ENCODE results near the gene ABCC12.

ABCC12 gene

GRCh38 chr16:48155926-48156789 lies at the start of gene ABCC12:
ABCC12 (minus strand) TSS chr16:48155993; CDS start chr16:48146424, 9,569 bp downstream.
- Histone ChIP-seq H3K9ac (ENCODE audit: insufficient read length) (no peak within 1 kb of the TSS), H3K27ac (no peak within 1 kb of the TSS), H3K36me3 (ENCODE audit: insufficient read depth, low read length) (no peaks in the 10 kb centered on the region), H3K9me3 (ENCODE audit: low read depth, low read length) (no peaks in the 10 kb centered on the region), H3K4me3 (no peak within 1 kb of the TSS)
- no peak for TF ChIP-seq EZH2 (IDR thresholded peaks at IDR 0.05)
- TF ChIP-seq FOXP2 (optimal IDR thresholded peaks at IDR 0.05; ENCODE audit: control extremely low read depth, extremely low read length, insufficient read depth) = no peak
- no peak for TF ChIP-seq POLR2AphosphoS5 (IDR thresholded peaks at IDR 0.05; ENCODE audit: borderline replicate concordance, low read depth, low read length)
- DNase-seq (ENCODE audit: low read depth, low spot score) = no peak

GRCh38 chr16:48204825-48205151 lies 49.0 kb upstream of the ABCC12 start:
- TF ChIP-seq EZH2 (IDR thresholded peaks at IDR 0.05) = no peak
- no peak for TF ChIP-seq POLR2AphosphoS5 (IDR thresholded peaks at IDR 0.05; ENCODE audit: borderline replicate concordance, low read depth, low read length)
- no peaks in the 10 kb centered on the region for H3K36me3 ChIP-seq (ENCODE audit: insufficient read depth, low read length)
- no peaks in the 10 kb centered on the region for H3K9me3 ChIP-seq (ENCODE audit: low read depth, low read length)
- no peak for DNase-seq (ENCODE audit: low read depth, low spot score)
- H3K4me3 ChIP-seq = no peak overlapping the region
- no peak overlapping the region for H3K9ac ChIP-seq (ENCODE audit: insufficient read length)
- no peak overlapping the region for H3K27ac ChIP-seq

- Histone ChIP-seq H3K27ac (no peak overlapping the region), H3K9ac (ENCODE audit: insufficient read length) (no peak overlapping the region), H3K9me3 (ENCODE audit: low read depth, low read length) (no peaks in the 10 kb centered on the region), H3K36me3 (ENCODE audit: insufficient read depth, low read length) (no peaks in the 10 kb centered on the region), H3K4me3 (no peak overlapping the region)
- no peak for DNase-seq (ENCODE audit: low read depth, low spot score)
- TF ChIP-seq FOXP2 (optimal IDR thresholded peaks at IDR 0.05; ENCODE audit: control extremely low read depth, extremely low read length, insufficient read depth) = no peak
- TF ChIP-seq POLR2AphosphoS5 (IDR thresholded peaks at IDR 0.05; ENCODE audit: borderline replicate concordance, low read depth, low read length) = no peak
- TF ChIP-seq EZH2 (IDR thresholded peaks at IDR 0.05) = no peak
These were observed 48.4 kb upstream of the ABCC12 start for GRCh38 chr16:48203974-48204824.

- H3K9ac ChIP-seq (ENCODE audit: insufficient read length) = no peak overlapping the region
- no peaks in the 10 kb centered on the region for H3K36me3 ChIP-seq (ENCODE audit: insufficient read depth, low read length)
- TF ChIP-seq EZH2 (IDR thresholded peaks at IDR 0.05) = no peak
- H3K4me3 ChIP-seq = no peak overlapping the region
- no peaks in the 10 kb centered on the region for H3K9me3 ChIP-seq (ENCODE audit: low read depth, low read length)
- no peak for DNase-seq (ENCODE audit: low read depth, low spot score)
- no peak overlapping the region for H3K27ac ChIP-seq
These were observed 45.9 kb upstream of the ABCC12 start for GRCh38 chr16:48201515-48202201.

- DNase-seq (ENCODE audit: low read depth, low spot score) = no peak
- Histone ChIP-seq H3K27ac (no peak overlapping the region), H3K36me3 (ENCODE audit: insufficient read depth, low read length) (no peaks in the 10 kb centered on the region)
These were observed 41.5 kb upstream of the ABCC12 start for GRCh38 chr16:48197294-48197693.

GRCh38 chr16:48194828-48195556 lies 39.2 kb upstream of the ABCC12 start:
- H3K36me3 ChIP-seq (ENCODE audit: insufficient read depth, low read length) = no peaks in the 10 kb centered on the region
- H3K4me3 ChIP-seq = no peak overlapping the region
- TF ChIP-seq EZH2 (IDR thresholded peaks at IDR 0.05) (no peak), POLR2AphosphoS5 (IDR thresholded peaks at IDR 0.05; ENCODE audit: borderline replicate concordance, low read depth, low read length) (no peak), FOXP2 (optimal IDR thresholded peaks at IDR 0.05; ENCODE audit: control extremely low read depth, extremely low read length, insufficient read depth) (no peak)
- no peak overlapping the region for H3K27ac ChIP-seq
- no peaks in the 10 kb centered on the region for H3K9me3 ChIP-seq (ENCODE audit: low read depth, low read length)
- no peak overlapping the region for H3K9ac ChIP-seq (ENCODE audit: insufficient read length)
- no peak for DNase-seq (ENCODE audit: low read depth, low spot score)

More at GRCh38 chr16:48197294-48197693, 41.5 kb upstream of the ABCC12 start:
- Histone ChIP-seq H3K9me3 (ENCODE audit: low read depth, low read length) (no peaks in the 10 kb centered on the region), H3K4me3 (no peak overlapping the region), H3K9ac (ENCODE audit: insufficient read length) (no peak overlapping the region)
- TF ChIP-seq POLR2AphosphoS5 (IDR thresholded peaks at IDR 0.05; ENCODE audit: borderline replicate concordance, low read depth, low read length) (no peak), EZH2 (IDR thresholded peaks at IDR 0.05) (no peak), FOXP2 (optimal IDR thresholded peaks at IDR 0.05; ENCODE audit: control extremely low read depth, extremely low read length, insufficient read depth) (no peak)

GRCh38 chr16:48193846-48194245 lies 38.1 kb upstream of the ABCC12 start:
- Histone ChIP-seq H3K27ac (no peak overlapping the region), H3K4me3 (no peak overlapping the region), H3K9me3 (ENCODE audit: low read depth, low read length) (no peaks in the 10 kb centered on the region), H3K36me3 (ENCODE audit: insufficient read depth, low read length) (no peaks in the 10 kb centered on the region), H3K9ac (ENCODE audit: insufficient read length) (no peak overlapping the region)
- DNase-seq (ENCODE audit: low read depth, low spot score) = no peak
- TF ChIP-seq EZH2 (IDR thresholded peaks at IDR 0.05) (no peak), FOXP2 (optimal IDR thresholded peaks at IDR 0.05; ENCODE audit: control extremely low read depth, extremely low read length, insufficient read depth) (no peak), POLR2AphosphoS5 (IDR thresholded peaks at IDR 0.05; ENCODE audit: borderline replicate concordance, low read depth, low read length) (no peak)
